H9 (cell line): ENCODE measurements around the gene MEGF8. TPM values are rescaled to one million over a fixed set of nuclear protein-coding genes. Genes with fewer than 3 reads are reported as not detected.

Source experiments
- DNase-seq: peaks from one replicate; pipeline ENCODE4 v3.0.0-alpha.2; 2017
- H2AFZ ChIP-seq: one replicate; pipeline ENCODE4 v1.6.1; 2013; ENCODE audit warnings: mild to moderate bottlenecking, low read length, control low read depth, moderate library complexity
- H2AK5ac ChIP-seq: 2 replicates; pipeline ENCODE4 v1.6.1; 2013; ENCODE audit warnings: low read length, control low read depth, mixed read lengths; ENCODE audit not compliant: insufficient read length
- H2BK120ac ChIP-seq: one replicate; pipeline ENCODE4 v1.6.1; 2013; ENCODE audit warnings: low read depth, mild to moderate bottlenecking, low read length, control low read depth, inconsistent platforms; ENCODE audit not compliant: poor library complexity, severe bottlenecking
- H2BK12ac ChIP-seq: 2 replicates; pipeline ENCODE4 v1.6.1; 2013; ENCODE audit warnings: low read length, control low read depth, mixed read lengths, low read depth; ENCODE audit not compliant: insufficient read length
- H2BK15ac ChIP-seq: 2 replicates; pipeline ENCODE4 v1.6.1; 2013; ENCODE audit warnings: low read depth, low read length, control low read depth
- H2BK20ac ChIP-seq: one replicate; pipeline ENCODE4 v1.6.1; 2013; ENCODE audit warnings: low read depth, mild to moderate bottlenecking, low read length, control low read depth, inconsistent platforms; ENCODE audit not compliant: poor library complexity, severe bottlenecking
- H2BK5ac ChIP-seq: 2 replicates; pipeline ENCODE4 v1.6.1; 2013; ENCODE audit warnings: low read length, control low read depth, mixed read lengths; ENCODE audit not compliant: insufficient read length
- H3K14ac ChIP-seq: 2 replicates; pipeline ENCODE4 v1.6.1; 2013; ENCODE audit warnings: low read length, control low read depth; ENCODE audit not compliant: insufficient read depth
- H3K18ac ChIP-seq: 2 replicates; pipeline ENCODE4 v1.6.1; 2013; ENCODE audit warnings: low read depth, mild to moderate bottlenecking, mixed read lengths, low read length, control low read depth; ENCODE audit not compliant: insufficient read length
- H3K23ac ChIP-seq: 2 replicates; pipeline ENCODE4 v1.6.1; 2013; ENCODE audit warnings: low read length, control low read depth, mixed read lengths, low read depth; ENCODE audit not compliant: insufficient read length
- H3K23me2 ChIP-seq: 2 replicates; pipeline ENCODE4 v1.6.1; 2013; ENCODE audit warnings: low read depth, mild to moderate bottlenecking, mixed read lengths, low read length, control low read depth; ENCODE audit not compliant: insufficient read length, poor library complexity, severe bottlenecking
- H3K27ac ChIP-seq: 2 replicates; pipeline ENCODE4 v1.5.1; 2013; ENCODE audit warnings: low read length, control low read depth, mixed read lengths, low read depth; ENCODE audit not compliant: insufficient read length
- H3K27me3 ChIP-seq: 2 replicates; pipeline ENCODE4 v1.6.1; 2013; ENCODE audit warnings: low read length, control low read depth, inconsistent platforms; ENCODE audit not compliant: insufficient read depth
- H3K4ac ChIP-seq: 2 replicates; pipeline ENCODE4 v1.6.1; 2013; ENCODE audit warnings: low read depth, mild to moderate bottlenecking, control low read depth, inconsistent platforms, low read length, moderate library complexity
- H3K4me1 ChIP-seq: 2 replicates; pipeline ENCODE4 v1.6.1; 2013; ENCODE audit warnings: low read length, control low read depth, inconsistent platforms; ENCODE audit not compliant: insufficient read depth
- H3K4me2 ChIP-seq: 2 replicates; pipeline ENCODE4 v1.6.1; 2013; ENCODE audit warnings: low read length, control low read depth, mixed read lengths; ENCODE audit not compliant: insufficient read length, insufficient read depth
- H3K56ac ChIP-seq: 2 replicates; pipeline ENCODE4 v1.6.1; 2013; ENCODE audit warnings: low read depth, mild to moderate bottlenecking, mixed read lengths, low read length, control low read depth; ENCODE audit not compliant: insufficient read length
- H3K79me1 ChIP-seq: 2 replicates; pipeline ENCODE4 v1.6.1; 2013; ENCODE audit warnings: low read depth, mild to moderate bottlenecking, moderate library complexity, low read length, control low read depth, inconsistent platforms; ENCODE audit not compliant: insufficient read depth, poor library complexity, severe bottlenecking
- H3K79me2 ChIP-seq: 2 replicates; pipeline ENCODE4 v1.6.1; 2013; ENCODE audit warnings: low read length, control low read depth, inconsistent platforms; ENCODE audit not compliant: insufficient read depth
- H3K9ac ChIP-seq: 2 replicates; pipeline ENCODE4 v1.6.1; 2013; ENCODE audit warnings: low read length, control low read depth, mixed read lengths; ENCODE audit not compliant: insufficient read length; ENCODE audit errors: extremely low read depth
- H3K9me3 ChIP-seq: one replicate; pipeline ENCODE4 v1.6.1; 2013; ENCODE audit warnings: low read depth, low read length, inconsistent platforms; ENCODE audit not compliant: control insufficient read depth
- H3T11ph ChIP-seq: one replicate; pipeline ENCODE4 v1.6.1; 2013; ENCODE audit warnings: mild to moderate bottlenecking, low read length, control low read depth, inconsistent platforms
- H4K20me1 ChIP-seq: one replicate; pipeline ENCODE4 v1.6.1; 2013; ENCODE audit not compliant: control insufficient read depth, insufficient read length, insufficient read depth
- H4K5ac ChIP-seq: 2 replicates; pipeline ENCODE4 v1.6.1; 2013; ENCODE audit warnings: low read depth, mild to moderate bottlenecking, mixed read lengths, low read length, control low read depth; ENCODE audit not compliant: insufficient read length
- H4K8ac ChIP-seq: replicated peaks from 2 replicates; pipeline ENCODE4 v1.6.1; 2013; ENCODE audit warnings: low read length, control low read depth, mixed read lengths, low read depth; ENCODE audit not compliant: insufficient read length
- H4K91ac ChIP-seq: 2 replicates; pipeline ENCODE4 v1.6.1; 2013; ENCODE audit warnings: low read depth, mild to moderate bottlenecking, moderate library complexity, mixed read lengths, low read length, control low read depth; ENCODE audit not compliant: insufficient read length
- H3K27ac Mint-ChIP-seq, 3 experiments: 2 replicates in 2 of 3; 3 replicates in 1 of 3; pipeline ENCODE4 v1.8.0; 2020 to 2021; ENCODE audit warnings: mixed read lengths in 3 of 3, mild to moderate bottlenecking in 1 of 3, moderate library complexity in 1 of 3
- H3K27me3 Mint-ChIP-seq: 2 replicates; pipeline ENCODE4 v1.8.0; 2021; ENCODE audit warnings: low read depth, mild to moderate bottlenecking, moderate library complexity, mixed read lengths
- H3K36me3 Mint-ChIP-seq, 3 experiments: 2 replicates in 2 of 3; 3 replicates in 1 of 3; pipeline ENCODE4 v1.8.0; 2020 to 2021; ENCODE audit warnings: low read depth in 3 of 3, mixed read lengths in 3 of 3; ENCODE audit not compliant: insufficient read depth in 1 of 3
- H3K4me1 Mint-ChIP-seq, 2 experiments: 2 replicates each; pipeline ENCODE4 v1.8.0; 2020; ENCODE audit warnings: mixed read lengths in 2 of 2
- H3K4me3 Mint-ChIP-seq, 2 experiments: 2 replicates in 1 of 2; 3 replicates in 1 of 2; pipeline ENCODE4 v1.8.0; 2020 to 2021; ENCODE audit warnings: mild to moderate bottlenecking in 2 of 2, mixed read lengths in 2 of 2, moderate library complexity in 1 of 2
- H3K9me3 Mint-ChIP-seq, 2 experiments: 2 replicates in 1 of 2; 3 replicates in 1 of 2; pipeline ENCODE4 v1.8.0; 2020; ENCODE audit warnings: mild to moderate bottlenecking in 2 of 2, mixed read lengths in 2 of 2, moderate library complexity in 1 of 2
- WGBS: extraction: QIAGEN DNeasy Blood & Tissue Kit; methylation state at CpG from one replicate; pipeline ENCODE4 v1.1.7; 2013; ENCODE audit warnings: missing lambda C conversion rate, low lambda C conversion rate, mixed read lengths; ENCODE audit not compliant: insufficient read length; ENCODE audit errors: extremely low coverage; 5-methylcytosine and 5-hydroxymethylcytosine counted together
- total RNA-seq: library from RNA; stranded (reverse); gene quantifications from 2 replicates; pipeline ENCODE4 v1.2.1, GENCODE V29; 2021
- TF ChIP-seq, protein P1 (sequence below): fragments of 200-600 bp; sonication (generic); conservative IDR thresholded peaks from 3 replicates; pipeline ENCODE4 v1.8.0; 2021; ENCODE audit warnings: antibody characterized with exemption, mild to moderate bottlenecking

The MEGF8 gene
- total RNA-seq, 1 experiment from 2014 or later = 28.4 TPM

DNA sequence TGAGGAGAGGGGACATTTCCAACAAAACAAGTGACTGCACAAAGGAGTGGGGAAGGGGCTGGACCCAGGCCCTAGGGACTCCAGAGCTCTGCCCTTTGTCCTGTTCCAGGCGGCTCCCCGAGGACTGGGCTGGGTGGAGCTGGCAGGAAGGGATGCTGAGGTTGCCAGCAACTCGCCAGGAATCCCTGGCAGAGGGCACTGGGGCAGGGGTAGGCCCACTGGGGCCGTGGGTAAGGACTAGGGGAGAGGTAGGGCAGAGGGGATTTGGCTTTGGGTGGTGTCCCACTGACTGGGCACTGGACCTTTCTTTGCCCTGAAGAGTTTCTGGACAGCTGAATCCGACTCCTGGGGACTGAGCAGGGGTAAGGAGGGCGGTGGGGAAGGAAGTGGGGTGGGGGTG lies 93.9 kb downstream of the MEGF8 start:
- no peak overlapping the region for H2BK20ac ChIP-seq
- H2BK12ac ChIP-seq = no peak overlapping the region
- H2BK120ac ChIP-seq = no peak overlapping the region
- no peak overlapping the region for H4K91ac ChIP-seq
- H3K9me3 ChIP-seq = no peaks in the 10 kb centered on the region
- no peak overlapping the region for H2AK5ac ChIP-seq
- no peak overlapping the region for H4K8ac ChIP-seq
- DNase-seq = no peak
- no peak overlapping the region for H3K4ac ChIP-seq
- no peak overlapping the region for H3K4me2 ChIP-seq
- no peak overlapping the region for H3K56ac ChIP-seq
- H3K18ac ChIP-seq = no peak overlapping the region
- H3K27me3 Mint-ChIP-seq = peaks cover 95% of the 10 kb centered on the region
- no peak overlapping the region for H4K5ac ChIP-seq
- H3K14ac ChIP-seq = no peak overlapping the region; the same call in 1 of the 2 replicates
- no peak overlapping the region for H3K27ac ChIP-seq
- peaks cover 7% of the 10 kb centered on the region for H3K23me2 ChIP-seq
- H3K4me1 ChIP-seq = no peaks in the 10 kb centered on the region
- no peak overlapping the region for H2BK5ac ChIP-seq
- no peak overlapping the region for H2AFZ ChIP-seq
- WGBS = no CpG with 5 or more reads among the region's 6 CpGs
- no peaks in the 10 kb centered on the region for H4K20me1 ChIP-seq
- peaks cover 0 to 13% (median 2%) of the 10 kb centered on the region in 3 experiments; a peak in 4 of 7 replicates for H3K36me3 Mint-ChIP-seq
- H3K79me2 ChIP-seq = no peaks in the 10 kb centered on the region
- H3K9ac ChIP-seq = no peak overlapping the region
- H3K23ac ChIP-seq = no peak overlapping the region
- H3K9me3 Mint-ChIP-seq = peaks cover 0 to under 1% of the 10 kb centered on the region in 2 experiments; a peak in 2 of 5 replicates
- no peak overlapping the region for H2BK15ac ChIP-seq
- H3K4me3 Mint-ChIP-seq = no peak overlapping the region; a peak in 1 of 5 replicates
- H3T11ph ChIP-seq = no peak overlapping the region
- peaks cover 8% of the 10 kb centered on the region; the same call in 1 of the 2 replicates for H3K27me3 ChIP-seq
- TF ChIP-seq, protein P1, sequence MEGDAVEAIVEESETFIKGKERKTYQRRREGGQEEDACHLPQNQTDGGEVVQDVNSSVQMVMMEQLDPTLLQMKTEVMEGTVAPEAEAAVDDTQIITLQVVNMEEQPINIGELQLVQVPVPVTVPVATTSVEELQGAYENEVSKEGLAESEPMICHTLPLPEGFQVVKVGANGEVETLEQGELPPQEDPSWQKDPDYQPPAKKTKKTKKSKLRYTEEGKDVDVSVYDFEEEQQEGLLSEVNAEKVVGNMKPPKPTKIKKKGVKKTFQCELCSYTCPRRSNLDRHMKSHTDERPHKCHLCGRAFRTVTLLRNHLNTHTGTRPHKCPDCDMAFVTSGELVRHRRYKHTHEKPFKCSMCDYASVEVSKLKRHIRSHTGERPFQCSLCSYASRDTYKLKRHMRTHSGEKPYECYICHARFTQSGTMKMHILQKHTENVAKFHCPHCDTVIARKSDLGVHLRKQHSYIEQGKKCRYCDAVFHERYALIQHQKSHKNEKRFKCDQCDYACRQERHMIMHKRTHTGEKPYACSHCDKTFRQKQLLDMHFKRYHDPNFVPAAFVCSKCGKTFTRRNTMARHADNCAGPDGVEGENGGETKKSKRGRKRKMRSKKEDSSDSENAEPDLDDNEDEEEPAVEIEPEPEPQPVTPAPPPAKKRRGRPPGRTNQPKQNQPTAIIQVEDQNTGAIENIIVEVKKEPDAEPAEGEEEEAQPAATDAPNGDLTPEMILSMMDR = no peak
- H3K27ac Mint-ChIP-seq = no peak overlapping the region
- no peaks in the 10 kb centered on the region for H3K79me1 ChIP-seq
- peaks cover 14 to 27% of the 10 kb centered on the region in 2 experiments for H3K4me1 Mint-ChIP-seq
